Stimulated activated naive CD4-positive, alpha-beta T cell (primary cell): Measurements from ENCODE around the gene FASN.

Experiments
- DNase-seq, 6 experiments: peaks; one replicate each; lab custom pipeline; 2025; lab: John Stamatoyannopoulos, UW

FASN gene

DNA sequence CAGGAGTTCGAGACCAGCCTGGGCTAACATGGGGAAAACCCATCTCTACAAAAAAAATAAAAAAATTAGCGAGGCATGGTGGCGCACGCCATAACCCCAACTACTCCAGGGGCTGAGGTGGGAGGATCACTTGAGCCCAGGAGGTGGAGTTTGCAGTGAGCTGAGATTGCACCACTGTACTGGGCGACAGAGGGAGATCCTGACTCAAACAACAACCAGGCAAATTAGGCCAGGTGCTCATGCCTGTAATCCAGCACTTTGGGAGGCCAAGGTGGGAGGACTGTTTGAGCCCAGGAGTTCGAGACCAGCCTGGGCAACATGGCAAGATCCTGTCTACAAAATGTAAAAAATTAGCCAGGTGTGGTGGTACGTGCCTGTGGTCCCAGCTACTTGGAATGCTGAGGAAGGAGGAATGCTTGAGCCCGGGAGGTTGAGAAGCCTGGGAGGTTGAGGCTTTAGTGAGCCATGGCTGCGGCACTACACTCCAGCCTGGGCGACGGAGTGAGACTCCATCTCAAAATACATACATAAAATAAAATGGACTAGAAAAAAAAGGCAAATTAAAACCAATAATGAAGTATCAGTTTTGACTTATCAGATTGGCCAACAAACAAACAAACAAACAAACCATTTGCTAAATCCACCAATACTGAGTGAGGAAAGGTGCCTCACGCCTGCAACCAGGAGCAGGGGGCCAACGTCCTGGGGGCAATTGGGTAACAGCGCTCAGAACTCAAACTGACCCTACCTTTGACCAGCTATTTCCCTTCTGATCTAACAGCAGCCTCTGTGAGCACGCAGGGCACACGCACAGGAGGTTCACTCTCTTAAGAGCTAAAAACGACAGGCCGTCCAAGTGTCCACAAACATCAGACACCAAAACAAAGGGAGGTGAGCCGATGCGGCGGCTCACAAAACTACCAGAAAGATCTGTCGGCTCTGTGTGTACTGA, 19.4 kb upstream of the FASN start:
- DNase-seq: no peak

DNA sequence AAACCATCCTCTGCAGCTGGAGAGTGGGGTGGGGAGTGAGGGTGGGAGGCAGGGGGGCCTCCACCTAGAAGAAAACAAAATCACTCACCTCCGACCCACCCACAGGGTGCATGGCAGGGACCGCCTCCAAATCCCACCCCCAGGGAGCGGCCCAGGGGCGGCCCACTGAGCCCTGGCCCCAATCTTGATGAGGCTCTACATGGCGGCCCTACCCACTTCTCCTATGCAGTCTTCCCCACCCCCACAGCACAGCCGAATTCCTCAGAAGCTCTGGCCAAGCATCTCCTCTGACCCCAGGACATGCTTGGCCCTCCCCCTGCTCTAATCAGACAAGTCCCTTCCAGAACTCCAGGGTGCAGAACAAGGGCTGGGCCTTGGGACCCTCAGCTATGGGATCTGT, 18.2 kb upstream of the FASN start:
- no peak for DNase-seq

DNA sequence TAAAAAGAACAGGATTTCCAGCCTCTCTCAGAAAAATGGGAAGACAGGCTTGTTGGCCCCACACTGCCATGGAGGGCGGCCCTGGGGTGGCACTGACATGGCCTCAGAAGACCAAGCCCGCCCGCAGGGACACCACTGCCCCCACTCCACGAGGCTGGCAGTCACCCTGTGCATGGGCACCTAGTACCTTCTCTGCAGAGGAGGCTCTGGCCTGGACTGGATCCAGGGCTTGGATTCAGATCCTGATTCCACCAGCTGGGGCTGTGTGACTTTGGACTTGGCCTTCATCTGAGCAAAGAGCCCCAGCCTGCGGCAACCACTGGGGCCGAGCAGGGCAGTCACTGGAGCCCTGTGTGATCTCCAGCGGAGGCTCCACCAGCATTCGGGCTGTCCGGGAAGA, 16.8 kb upstream of the FASN start:
- DNase-seq: no peak

DNA sequence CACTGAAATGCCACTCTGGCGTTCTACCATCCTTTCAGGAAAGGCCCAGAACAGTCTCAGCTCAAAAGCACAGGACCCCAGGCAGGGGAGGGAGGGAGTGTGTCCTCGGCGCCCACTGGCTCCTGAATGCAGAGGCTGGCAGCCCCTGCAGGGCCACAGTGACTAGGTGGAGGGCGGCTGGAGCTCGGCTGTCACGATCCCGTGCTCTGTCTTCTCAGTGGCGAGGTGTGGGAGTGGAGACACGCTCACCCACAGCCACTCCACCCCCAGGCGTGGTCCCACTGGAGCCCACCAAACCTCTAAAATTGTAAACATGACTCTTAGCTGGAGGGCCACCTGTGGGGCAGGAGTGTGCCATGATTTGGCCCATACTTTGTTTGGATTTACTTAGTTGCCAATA, 16.4 kb upstream of the FASN start:
- DNase-seq: no peak

DNA sequence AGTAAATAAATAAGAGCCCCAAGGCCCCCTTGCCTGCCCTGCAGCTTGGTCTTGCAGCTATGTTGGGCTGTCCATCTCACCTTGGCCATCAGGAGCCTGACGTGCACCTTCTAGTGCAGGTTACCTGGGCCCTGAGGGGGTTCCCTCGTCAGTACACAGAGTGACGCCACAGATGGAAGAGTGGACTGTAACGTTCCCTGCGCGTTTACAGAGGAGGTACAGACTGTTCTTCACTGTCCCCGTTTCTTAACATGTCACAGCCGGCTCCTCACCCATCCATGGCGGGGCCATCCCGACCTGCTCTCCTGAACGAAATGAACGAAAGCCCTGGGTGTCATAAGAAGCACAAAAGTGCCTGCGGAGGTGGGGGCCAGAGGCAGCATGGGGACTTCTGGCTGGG, 15.9 kb upstream of the FASN start:
- DNase-seq: no peak

DNA sequence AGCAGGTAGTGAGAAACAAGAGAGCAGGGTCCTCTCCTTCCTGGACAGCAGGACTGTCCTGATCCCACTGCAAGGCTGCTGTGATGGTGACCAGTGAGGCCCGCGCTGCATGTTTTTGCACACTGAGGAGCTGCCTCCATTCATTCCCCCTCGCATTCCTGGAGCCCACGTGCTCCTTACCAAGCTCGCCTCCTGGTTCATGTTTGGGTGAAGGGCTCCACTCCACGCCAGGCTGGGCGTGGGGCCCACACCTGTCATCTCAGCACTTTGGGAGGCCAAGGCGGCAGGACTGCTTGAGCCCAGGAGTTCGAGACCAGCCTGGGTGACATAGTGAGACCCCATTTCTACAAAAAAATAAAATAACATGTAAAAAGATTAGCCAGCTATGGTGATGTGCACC, 15.4 kb upstream of the FASN start:
- DNase-seq: no peak

DNA sequence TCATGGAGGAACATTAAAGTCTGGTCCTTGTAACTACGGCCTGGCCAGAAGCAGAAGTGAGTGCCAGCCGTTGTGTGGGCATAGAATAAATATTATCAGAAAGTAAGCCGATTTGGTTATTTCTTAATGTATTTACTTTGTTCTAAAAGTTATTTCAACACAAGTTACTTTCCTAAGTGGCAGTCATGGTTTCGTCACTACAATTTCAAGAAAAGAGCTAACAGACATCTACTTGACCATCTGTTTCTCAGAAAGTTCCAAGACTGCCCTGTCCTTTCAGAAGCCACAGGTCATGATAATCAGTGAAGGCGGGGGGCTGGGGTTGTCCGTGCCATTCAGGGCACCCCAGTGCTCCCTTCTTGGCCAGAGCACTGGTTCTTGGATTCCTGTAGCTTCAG, 14.9 kb upstream of the FASN start:
- DNase-seq: no peak

DNA sequence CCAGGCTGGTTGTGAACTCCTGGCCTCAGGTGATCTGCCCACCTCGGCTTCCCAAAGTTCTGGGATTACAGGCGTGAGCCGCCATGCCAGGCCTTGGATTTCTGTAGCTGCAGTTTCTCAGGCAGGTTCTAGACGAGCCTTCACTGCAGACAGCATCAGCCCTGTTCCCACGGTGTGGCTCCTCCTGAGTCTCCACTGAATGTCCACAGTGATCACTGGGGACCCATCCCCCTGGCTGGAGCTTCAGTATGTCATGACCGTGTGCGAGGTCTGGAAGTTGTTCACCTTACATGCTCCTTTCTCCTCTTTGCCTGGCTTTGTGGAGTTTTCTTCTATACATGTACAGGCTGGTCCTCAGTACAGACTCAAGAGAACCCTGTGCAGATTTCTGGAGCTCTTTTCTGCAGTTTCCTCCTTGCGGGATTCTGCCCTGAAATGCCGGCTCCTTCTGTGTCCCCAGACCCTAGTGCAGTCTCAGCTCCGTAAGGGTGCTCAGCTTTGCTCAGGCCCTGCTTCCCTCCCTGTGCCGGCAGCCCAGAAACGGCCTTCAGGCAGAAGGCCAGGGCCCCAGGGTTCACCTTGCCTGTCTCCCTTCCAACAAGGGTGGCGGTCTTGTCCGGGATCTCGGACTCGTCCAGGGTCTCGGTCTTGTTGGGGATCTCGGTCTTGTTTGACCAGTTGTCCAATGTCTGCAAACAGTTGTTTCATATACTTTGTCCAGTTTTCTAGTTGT, 14.3 kb upstream of the FASN start:
- no peak for DNase-seq

DNA sequence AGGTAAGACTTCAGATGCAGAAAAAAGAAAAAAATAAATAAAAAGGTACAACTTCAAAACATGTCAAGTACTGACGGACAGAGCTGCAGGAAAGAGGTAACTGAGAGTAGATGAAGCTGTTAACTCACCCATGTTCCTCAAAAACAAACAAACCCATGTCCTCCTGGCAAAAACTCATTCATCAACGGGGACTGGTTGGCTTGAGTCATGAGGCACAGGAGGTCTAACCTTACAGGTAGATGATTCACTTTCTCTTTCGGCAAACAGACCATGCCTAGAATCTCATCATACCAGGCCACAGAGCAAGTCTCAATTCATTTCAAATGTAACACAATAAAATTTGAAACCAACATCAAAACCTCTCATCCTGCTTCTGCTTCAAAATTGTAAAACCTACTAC, 12.3 kb upstream of the FASN start:
- DNase-seq: no peak

DNA sequence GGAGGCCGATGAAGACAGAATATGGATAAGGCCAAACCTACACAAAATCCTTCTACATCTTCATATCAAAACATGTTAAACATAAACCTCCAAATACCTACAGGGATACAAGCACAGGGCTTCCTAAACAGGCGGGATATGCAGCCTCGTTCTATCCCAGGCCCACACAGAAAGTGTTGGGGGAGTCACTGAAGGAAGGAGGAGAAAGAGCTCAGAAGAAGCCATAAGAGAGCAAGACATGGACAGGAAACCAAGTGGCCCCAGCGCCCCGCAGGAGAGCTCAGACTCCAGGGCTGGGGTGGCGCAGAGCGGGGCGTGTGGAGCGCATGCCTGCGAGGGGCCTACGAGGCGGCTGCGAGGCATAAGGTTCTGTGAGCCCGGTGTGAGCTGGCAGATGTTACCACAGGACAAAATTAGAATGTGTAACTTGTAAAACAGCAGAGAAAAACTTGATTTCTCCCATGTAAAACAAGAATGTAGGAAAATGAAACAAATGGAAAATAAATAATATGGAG, 11.0 kb upstream of the FASN start:
- DNase-seq: no peak

DNA sequence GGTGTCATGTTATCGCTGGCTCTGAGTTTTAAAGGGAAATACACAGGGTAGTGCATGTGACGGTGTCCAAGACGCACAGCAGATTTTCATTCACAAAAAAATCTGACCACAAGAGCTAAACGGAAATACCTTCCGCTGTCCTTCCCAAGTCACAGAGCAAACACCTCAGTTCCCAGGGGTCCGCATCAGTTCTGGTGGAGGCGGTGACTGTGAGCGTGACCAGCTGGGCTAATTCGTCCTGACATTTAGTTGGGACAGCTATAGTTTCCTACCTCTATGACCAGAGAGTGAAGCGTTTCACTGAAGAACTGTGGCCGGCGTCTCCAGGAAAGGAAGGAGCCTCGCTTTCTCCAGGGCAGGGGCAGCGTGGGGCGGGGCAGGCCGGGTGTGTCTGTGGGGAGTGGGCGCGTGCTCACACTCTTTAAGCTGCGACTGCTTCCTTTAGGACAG, 10.5 kb upstream of the FASN start:
- DNase-seq: no peak

DNA sequence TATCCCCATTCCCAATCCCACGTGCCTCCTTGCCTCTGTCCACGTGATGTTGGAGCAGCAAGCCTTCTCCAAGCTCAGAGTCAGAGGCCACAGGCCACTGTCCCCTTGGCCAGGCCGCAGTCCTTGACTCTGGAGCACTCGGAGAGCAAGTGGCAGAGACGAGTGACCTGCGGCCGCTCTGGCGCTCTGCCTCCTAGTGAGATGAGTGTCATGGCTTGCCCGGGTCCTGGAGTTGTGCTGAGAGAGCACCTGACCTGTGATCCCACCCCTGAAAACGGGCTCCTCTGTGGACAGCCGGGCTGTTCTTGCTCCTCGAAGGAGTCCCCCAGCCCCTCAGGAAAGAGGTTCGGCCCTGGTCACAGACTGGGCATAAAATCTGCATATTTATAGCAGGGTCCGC, 10.0 kb upstream of the FASN start:
- no peak for DNase-seq

DNA sequence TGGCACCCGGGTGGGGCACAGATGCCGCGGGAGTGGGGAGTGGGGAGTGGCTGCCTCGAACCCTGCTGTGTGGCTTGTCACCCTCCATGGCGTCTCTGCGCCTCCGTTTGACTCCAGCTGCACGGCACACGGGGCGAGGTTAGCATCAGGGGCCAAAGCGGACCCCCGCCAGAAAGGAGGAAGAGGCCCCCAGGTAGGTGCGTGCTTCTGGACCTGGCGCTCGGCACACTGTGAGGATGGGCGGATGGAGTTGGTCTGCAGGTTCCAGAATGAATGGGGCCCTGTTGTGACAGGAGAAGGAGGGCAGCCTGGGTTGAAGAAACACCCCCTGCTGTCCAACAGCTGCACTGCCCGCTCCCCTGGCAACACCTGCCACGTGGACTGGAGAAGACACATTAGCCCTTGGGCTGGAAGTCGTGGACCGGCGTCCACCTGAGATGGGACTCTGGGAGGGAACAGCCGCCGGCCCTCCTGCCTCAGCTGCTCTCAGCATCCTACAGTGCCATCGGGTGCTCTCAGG, 9.4 kb upstream of the FASN start:
- DNase-seq: no peak

DNA sequence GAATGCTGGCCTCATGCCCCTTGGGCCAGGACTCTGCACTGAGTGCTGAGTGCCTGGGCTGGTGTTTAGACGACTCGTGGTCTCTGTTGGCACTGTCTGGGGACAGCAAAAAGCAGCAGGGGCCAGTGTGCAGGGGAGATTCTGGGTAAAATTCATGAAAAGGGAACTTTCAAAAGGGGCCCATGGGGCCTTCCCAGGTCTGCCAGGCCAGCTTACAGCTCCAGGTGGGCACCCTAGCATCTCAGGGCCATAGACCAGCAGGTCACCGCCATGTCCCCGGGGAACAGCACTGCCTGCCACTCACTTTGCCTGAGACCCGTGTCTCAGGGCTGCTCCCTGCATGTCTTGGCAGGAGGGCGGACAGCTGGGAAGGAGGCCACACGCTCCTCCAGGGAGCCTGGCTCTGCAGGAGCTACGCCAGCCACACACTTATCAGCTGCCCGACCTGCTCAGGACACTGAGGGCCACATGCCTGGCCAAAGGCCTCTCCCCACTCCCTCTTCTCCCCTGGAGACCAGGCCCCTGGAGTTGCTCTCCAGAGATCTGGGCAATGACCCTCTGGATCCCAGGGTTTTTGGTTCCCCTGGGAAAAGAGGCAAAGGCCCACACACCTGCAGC, 8.8 kb upstream of the FASN start:
- DNase-seq: no peak

DNA sequence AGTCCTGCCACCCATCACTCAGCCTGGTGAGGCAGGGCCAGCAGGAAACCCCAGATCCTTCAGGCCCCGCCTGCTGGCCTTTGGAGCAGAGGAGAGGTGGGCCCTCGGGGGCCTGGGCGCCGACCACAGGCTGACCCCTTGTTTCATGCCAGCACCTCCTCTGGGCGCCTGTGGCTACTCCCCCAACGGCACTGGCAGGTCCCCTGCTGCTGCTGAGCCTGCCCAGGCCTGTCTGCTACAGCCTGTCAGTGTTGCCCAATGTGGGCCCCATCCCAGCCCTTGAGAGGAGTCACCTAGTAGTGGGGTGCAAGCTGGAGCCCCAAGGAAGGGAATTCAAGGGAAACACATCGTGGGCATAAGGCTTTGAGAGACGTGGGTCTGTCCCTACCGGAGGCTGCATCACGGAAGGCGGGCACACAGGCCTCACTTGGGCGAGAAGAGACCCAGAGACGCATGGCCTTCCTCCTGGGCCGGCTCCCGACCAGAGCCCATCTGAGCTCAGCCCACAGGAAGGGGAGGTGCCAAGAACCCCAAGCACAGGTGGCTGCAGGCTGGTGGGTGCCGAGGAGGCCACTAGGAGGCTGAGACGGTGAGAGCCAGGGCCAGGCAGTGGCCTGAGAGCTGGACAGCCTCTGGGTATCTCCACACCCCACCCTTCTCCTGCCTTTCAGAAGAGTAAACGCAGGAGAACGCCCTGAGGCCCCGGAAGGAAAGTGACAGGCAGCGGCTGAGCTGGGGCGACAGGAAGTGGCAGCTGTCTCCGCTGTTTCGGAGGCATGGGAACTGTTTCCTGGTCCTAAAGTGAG, 8.0 kb upstream of the FASN start:
- DNase-seq: peak; percentile 18 to 69 (median 45)

DNA sequence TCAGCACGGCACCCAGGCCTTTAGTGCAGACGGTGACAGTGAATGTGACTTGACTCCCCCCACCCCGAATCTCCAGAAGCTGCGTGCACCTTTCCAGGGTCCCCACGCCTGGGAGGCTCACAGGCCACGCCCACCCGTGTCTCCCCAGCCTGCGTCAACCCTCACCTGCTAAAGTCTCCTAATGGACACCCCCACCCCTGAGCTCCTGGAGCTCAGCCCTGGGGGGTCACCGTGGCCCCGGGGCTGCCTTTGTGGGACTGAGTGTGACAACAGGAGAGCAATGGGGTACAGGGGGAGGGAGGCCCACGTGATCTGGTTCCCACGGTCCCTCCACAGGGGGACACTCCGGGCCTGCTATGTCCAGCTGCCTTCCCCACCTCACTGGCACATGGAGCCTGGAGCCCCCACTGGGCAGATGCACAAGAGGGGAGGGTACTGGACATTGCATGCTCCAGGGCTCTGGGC, 7.4 kb upstream of the FASN start:
- no peak for DNase-seq

DNA sequence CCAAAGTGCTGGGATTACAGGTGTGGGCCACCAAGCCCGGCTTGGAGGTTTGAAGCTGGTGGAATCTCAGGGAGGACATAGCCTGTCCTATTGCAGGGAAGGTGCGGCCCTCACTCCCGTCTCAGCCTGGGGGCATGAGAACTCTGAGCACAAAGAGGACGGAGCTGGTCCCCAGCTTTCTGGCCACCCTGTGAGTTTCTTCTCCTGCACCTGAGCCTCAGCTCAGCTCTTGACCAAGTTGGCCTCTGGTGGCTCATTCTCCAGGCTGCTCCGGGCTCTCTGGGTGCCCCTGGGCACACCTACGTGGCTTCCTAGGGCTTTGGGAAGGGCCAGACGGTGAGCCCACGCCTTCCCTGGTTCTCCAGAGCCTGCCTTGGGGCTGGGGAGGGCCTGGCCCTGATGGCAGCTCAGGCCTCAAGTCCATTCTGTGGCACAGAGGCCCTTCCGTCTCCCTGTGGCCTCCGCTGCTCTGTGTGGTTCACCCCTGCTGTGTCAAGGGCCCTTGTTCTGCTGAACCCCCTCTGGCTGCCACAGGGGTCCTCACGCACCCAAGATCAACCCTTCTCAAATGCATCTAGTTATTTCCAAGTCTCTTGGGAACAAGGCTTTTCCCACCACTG, 6.9 kb upstream of the FASN start:
- no peak for DNase-seq

DNA sequence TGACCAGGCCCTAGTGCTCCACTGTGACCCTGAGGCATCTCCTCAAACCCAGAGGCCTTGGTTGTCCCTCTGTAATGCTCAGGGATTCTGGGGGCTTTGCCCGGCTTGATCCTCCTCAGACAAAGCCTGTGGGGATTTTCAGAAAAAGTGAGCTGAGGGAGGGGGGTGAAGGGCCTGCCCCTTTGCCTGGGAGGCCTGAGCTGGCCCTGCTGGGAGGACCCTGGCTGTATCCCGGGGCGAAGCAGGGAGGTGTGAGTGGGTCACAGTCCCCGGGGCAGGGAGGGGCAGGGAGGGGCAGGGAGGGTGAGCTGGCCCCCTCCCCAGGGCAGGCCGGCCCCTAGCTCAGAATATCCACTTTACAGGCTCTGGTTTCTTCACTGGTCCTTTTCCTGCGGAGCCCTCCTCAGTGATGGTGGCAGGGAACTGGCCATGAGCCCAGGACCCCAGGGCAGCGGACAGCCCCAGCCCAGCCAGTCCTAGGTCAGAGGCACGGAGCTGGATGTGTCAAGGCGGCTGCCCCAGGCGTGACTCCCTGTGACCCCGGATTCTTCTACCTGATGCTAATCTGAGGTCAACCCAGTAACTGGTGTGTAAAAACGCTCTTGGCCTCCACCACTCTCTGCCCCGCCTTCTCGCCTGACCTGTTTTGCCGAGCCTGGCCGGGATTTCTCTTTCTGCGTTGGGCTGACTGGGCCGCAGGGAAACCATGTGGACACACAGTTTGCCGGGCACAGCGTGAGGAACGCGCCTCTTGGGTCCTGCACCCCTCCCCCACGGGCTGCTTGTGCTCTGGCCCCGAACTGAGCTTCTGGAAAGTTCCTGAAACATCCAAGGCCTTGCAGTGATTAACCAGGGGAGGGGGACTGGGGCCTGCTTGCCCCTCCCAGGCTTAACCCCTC, 5.8 kb upstream of the FASN start:
- no peak for DNase-seq

DNA sequence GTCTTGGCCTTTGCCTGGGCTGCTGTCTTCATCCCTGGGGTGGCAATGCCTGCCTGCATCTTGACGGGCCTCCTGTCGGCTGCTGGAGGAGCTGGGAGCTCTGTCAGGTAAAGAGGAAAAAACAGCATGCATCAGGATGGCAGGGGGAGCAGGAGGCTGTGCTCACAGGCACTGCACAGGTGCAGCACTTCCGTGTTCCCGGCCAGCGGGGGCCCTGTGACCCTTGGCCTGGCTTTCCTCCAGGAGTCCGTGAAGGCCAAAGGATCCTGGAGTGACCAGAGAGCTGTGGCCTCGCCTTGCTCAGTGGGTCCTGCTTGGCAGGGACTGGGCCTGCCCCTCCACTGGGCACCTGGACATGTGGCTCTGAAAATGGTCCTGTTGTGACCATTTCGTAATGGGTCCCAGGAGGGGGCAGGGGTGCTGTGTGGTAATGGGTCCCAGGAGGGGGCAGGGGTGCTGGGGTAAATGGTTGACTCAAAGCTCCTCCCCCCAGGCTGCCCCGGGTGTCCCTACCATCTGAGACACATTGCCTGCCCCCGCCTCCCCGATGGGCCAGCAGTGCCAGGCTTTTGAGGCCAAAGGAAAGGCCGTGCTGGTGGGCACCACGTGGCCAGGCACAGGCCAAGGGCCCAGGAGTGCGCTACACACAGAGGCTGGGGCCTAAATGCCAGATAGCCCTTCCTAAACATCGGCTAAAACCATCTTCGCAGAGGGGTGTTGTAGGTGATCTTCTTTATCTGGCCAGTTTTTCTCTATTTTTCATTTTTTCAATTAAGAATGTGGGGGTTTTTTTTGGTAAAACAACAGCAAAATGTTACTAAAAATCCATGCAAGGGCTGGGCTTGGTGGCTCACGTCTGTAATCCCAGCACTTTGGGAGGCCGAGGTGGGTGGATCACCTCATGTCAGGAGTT, 4.0 kb upstream of the FASN start:
- DNase-seq: no peak
